A549 (cell line): ENCODE results near the gene CCDC137. TPM values are rescaled to one million over a fixed set of nuclear protein-coding genes. Genes with fewer than 3 reads are reported as not detected.

Experiments used
- BCL3 ChIP-seq: fragments of >200 bp; sonication (Bioruptor Twin); formaldehyde crosslinking; IDR thresholded peaks from 3 replicates; pipeline ENCODE4 v1.6.1; 2016
- CBX2 ChIP-seq: fragments of 200-600 bp; sonication (generic); IDR thresholded peaks from 2 replicates; pipeline ENCODE4 v1.6.1; 2016; ENCODE audit warnings: low read depth, mild to moderate bottlenecking, borderline replicate concordance
- CBX8 ChIP-seq: fragments of 200-600 bp; sonication (generic); IDR thresholded peaks from 2 replicates; pipeline ENCODE4 v1.6.1; 2016
- CHD4 ChIP-seq: fragments of 200-600 bp; sonication (generic); IDR thresholded peaks from 2 replicates; pipeline ENCODE4 v1.6.1; 2016; ENCODE audit warnings: antibody characterized with exemption, mild to moderate bottlenecking, borderline replicate concordance
- ELK1 ChIP-seq: fragments of 150-350 bp; IDR thresholded peaks from 2 replicates; pipeline ENCODE4 v1.6.1; 2014; ENCODE audit warnings: low read depth, mild to moderate bottlenecking, low read length
- ESRRA ChIP-seq: fragments of 150-350 bp; IDR thresholded peaks from 2 replicates; pipeline ENCODE4 v1.6.1; 2014; ENCODE audit warnings: mild to moderate bottlenecking, low read length, borderline replicate concordance
- FOSB ChIP-seq: fragments of 250-450 bp; sonication (Bioruptor Pico); IDR thresholded peaks from 2 replicates; pipeline ENCODE4 v1.5.0; 2020; ENCODE audit warnings: mild to moderate bottlenecking, moderate library complexity
- FOXS1 ChIP-seq: fragments of 250-450 bp; sonication (Bioruptor Pico); IDR thresholded peaks from 2 replicates; pipeline ENCODE4 v1.5.0; 2020; ENCODE audit warnings: mild to moderate bottlenecking, moderate library complexity
- GATA3 ChIP-seq: IDR thresholded peaks from 2 replicates; pipeline ENCODE4 v1.6.1; 2012; ENCODE audit warnings: borderline replicate concordance
- HDAC2 ChIP-seq: fragments of 200-600 bp; sonication (generic); IDR thresholded peaks from 2 replicates; pipeline ENCODE4 v1.6.1; 2016
- HOXB13 ChIP-seq: fragments of 250-450 bp; sonication (Bioruptor Pico); IDR thresholded peaks from 2 replicates; pipeline ENCODE4 v1.5.0; 2020; ENCODE audit warnings: low read depth, mild to moderate bottlenecking, moderate library complexity
- JUN ChIP-seq, 2 experiments: fragments of >200 bp; sonication (Bioruptor Twin); formaldehyde crosslinking; IDR thresholded peaks; 2 replicates in 1 of 2; 3 replicates in 1 of 2; pipeline ENCODE4 v1.6.1; 2016 to 2017
- KDM1A ChIP-seq: fragments of 200-600 bp; sonication (generic); IDR thresholded peaks from 2 replicates; pipeline ENCODE4 v1.6.1; 2016; ENCODE audit warnings: low read depth, mild to moderate bottlenecking
- KDM5A ChIP-seq: fragments of 200-600 bp; sonication (generic); IDR thresholded peaks from 2 replicates; pipeline ENCODE4 v1.6.1; 2016; ENCODE audit warnings: antibody characterized with exemption, mild to moderate bottlenecking
- MAZ ChIP-seq: fragments of 150-350 bp; IDR thresholded peaks from 2 replicates; pipeline ENCODE4 v1.6.1; 2014; ENCODE audit warnings: antibody characterized with exemption, low read depth, low read length, borderline replicate concordance
- MYC ChIP-seq: IDR thresholded peaks from 2 replicates; pipeline ENCODE4 v1.6.1; 2012; ENCODE audit warnings: mild to moderate bottlenecking, inconsistent platforms, low read length, improper control_type of control experiment, borderline replicate concordance
- PHF8 ChIP-seq: fragments of 200-600 bp; sonication (generic); IDR thresholded peaks from 2 replicates; pipeline ENCODE4 v1.6.1; 2016; ENCODE audit warnings: low read depth, mild to moderate bottlenecking, antibody characterized with exemption, moderate library complexity, borderline replicate concordance
- POLR2A ChIP-seq: IDR thresholded peaks from 2 replicates; pipeline ENCODE4 v1.6.1; 2012; ENCODE audit warnings: mild to moderate bottlenecking, low read length
- POLR2AphosphoS2 ChIP-seq: conservative IDR thresholded peaks from 2 replicates; pipeline ENCODE4 v1.6.1; 2012; ENCODE audit warnings: low read length, improper control_type of control experiment, inconsistent platforms
- RAD21 ChIP-seq, 2 experiments: fragments of >200 bp in 1 of 2; sonication (Bioruptor Twin) in 1 of 2; formaldehyde crosslinking in 1 of 2; IDR thresholded peaks in 1 of 2; conservative IDR thresholded peaks in 1 of 2; 2 replicates in 1 of 2; 3 replicates in 1 of 2; pipeline ENCODE4 v1.6.1; 2012 to 2018; ENCODE audit warnings: inconsistent platforms in 1 of 2
- RARB ChIP-seq: fragments of 250-450 bp; sonication (Bioruptor Pico); IDR thresholded peaks from 2 replicates; pipeline ENCODE4 v1.8.0; 2021; ENCODE audit warnings: mild to moderate bottlenecking, moderate library complexity
- RCOR1 ChIP-seq: fragments of 150-350 bp; IDR thresholded peaks from 2 replicates; pipeline ENCODE4 v1.6.1; 2014; ENCODE audit warnings: antibody characterized with exemption, low read length, low read depth
- SMC3 ChIP-seq: fragments of >200 bp; sonication (Bioruptor Twin); formaldehyde crosslinking; IDR thresholded peaks from 3 replicates; pipeline ENCODE4 v1.6.1; 2018; ENCODE audit warnings: inconsistent platforms
- TFCP2L1 ChIP-seq: fragments of 250-450 bp; sonication (Bioruptor Pico); IDR thresholded peaks from 2 replicates; pipeline ENCODE4 v1.5.0; 2021; ENCODE audit warnings: mild to moderate bottlenecking
- polyA plus RNA-seq, 4 experiments: library from polyadenylated mRNA; depleted of rRNA in 3 of 4; stranded (reverse); fragments of >200 nt; fragmentation: RNase III in 1 of 4; extraction: RNeasy Plus Mini Kit Qiagen cat#74134 plus additional on column Dnase treatment in 1 of 4; gene quantifications; 2 replicates in 3 of 4; 3 replicates in 1 of 4; pipeline ENCODE4 v1.2.3, GENCODE V29; 2011 to 2017
- TF ChIP-seq, protein P1 (sequence below): IDR thresholded peaks from 2 replicates; pipeline ENCODE4 v1.6.1; 2012
- TF ChIP-seq, protein P2 (sequence below): fragments of 450-650 bp; IDR thresholded peaks from 2 replicates; pipeline ENCODE4 v1.6.1; 2014; ENCODE audit warnings: antibody characterized with exemption
- TF ChIP-seq, protein P3 (sequence below): fragments of 200-600 bp; sonication (generic); IDR thresholded peaks from 2 replicates; pipeline ENCODE4 v1.6.1; 2016; ENCODE audit warnings: antibody characterized with exemption, mild to moderate bottlenecking, moderate library complexity
- TF ChIP-seq, protein P4 (sequence below): fragments of >200 bp; sonication (Bioruptor Twin); formaldehyde crosslinking; IDR thresholded peaks from 2 replicates; pipeline ENCODE4 v1.6.1; 2016

The CCDC137 gene
- polyA plus RNA-seq, 2 of the 4 experiments (the other 2 are of a cell fraction): 22.6 to 55.0 TPM

GRCh38 chr17:81702934-81703746, 36.6 kb downstream of the CCDC137 start, which contains the start of gene MRPL12 (continued):
- no peak for TF ChIP-seq ELK1
- TF ChIP-seq RCOR1: no peak
- no peak for TF ChIP-seq HOXB13 (CRISPR knock-in tag)
- TF ChIP-seq JUN (IDR thresholded peaks at IDR 0.05): peak; percentile 73 to 98; a peak in 4 of 5 replicates
- TF ChIP-seq TFCP2L1 (CRISPR knock-in tag): 0 out of 2 replicates have a peak, but pooled peaks have one; percentile 26
- TF ChIP-seq, protein P1, sequence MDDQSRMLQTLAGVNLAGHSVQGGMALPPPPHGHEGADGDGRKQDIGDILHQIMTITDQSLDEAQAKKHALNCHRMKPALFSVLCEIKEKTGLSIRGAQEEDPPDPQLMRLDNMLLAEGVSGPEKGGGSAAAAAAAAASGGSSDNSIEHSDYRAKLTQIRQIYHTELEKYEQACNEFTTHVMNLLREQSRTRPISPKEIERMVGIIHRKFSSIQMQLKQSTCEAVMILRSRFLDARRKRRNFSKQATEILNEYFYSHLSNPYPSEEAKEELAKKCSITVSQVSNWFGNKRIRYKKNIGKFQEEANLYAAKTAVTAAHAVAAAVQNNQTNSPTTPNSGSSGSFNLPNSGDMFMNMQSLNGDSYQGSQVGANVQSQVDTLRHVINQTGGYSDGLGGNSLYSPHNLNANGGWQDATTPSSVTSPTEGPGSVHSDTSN: peak; percentile 82
- peak; percentile 78; the same call in 1 of the 2 replicates for TF ChIP-seq MYC
- TF ChIP-seq, protein P2, sequence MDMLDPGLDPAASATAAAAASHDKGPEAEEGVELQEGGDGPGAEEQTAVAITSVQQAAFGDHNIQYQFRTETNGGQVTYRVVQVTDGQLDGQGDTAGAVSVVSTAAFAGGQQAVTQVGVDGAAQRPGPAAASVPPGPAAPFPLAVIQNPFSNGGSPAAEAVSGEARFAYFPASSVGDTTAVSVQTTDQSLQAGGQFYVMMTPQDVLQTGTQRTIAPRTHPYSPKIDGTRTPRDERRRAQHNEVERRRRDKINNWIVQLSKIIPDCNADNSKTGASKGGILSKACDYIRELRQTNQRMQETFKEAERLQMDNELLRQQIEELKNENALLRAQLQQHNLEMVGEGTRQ: no peak
- TF ChIP-seq BCL3: peak; percentile 51; the same call in 2 of the 3 replicates
- TF ChIP-seq RARB (CRISPR knock-in tag): no peak
- peak; percentile 91 for TF ChIP-seq POLR2A
- TF ChIP-seq, protein P3, sequence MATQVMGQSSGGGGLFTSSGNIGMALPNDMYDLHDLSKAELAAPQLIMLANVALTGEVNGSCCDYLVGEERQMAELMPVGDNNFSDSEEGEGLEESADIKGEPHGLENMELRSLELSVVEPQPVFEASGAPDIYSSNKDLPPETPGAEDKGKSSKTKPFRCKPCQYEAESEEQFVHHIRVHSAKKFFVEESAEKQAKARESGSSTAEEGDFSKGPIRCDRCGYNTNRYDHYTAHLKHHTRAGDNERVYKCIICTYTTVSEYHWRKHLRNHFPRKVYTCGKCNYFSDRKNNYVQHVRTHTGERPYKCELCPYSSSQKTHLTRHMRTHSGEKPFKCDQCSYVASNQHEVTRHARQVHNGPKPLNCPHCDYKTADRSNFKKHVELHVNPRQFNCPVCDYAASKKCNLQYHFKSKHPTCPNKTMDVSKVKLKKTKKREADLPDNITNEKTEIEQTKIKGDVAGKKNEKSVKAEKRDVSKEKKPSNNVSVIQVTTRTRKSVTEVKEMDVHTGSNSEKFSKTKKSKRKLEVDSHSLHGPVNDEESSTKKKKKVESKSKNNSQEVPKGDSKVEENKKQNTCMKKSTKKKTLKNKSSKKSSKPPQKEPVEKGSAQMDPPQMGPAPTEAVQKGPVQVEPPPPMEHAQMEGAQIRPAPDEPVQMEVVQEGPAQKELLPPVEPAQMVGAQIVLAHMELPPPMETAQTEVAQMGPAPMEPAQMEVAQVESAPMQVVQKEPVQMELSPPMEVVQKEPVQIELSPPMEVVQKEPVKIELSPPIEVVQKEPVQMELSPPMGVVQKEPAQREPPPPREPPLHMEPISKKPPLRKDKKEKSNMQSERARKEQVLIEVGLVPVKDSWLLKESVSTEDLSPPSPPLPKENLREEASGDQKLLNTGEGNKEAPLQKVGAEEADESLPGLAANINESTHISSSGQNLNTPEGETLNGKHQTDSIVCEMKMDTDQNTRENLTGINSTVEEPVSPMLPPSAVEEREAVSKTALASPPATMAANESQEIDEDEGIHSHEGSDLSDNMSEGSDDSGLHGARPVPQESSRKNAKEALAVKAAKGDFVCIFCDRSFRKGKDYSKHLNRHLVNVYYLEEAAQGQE: peak; percentile 83
- TF ChIP-seq FOSB (CRISPR knock-in tag): no peak
- TF ChIP-seq CBX8: no peak
- peak; percentile 64 for TF ChIP-seq GATA3
- TF ChIP-seq CHD4: no peak
- no peak for TF ChIP-seq HDAC2
- no peak for TF ChIP-seq POLR2AphosphoS2
- TF ChIP-seq, protein P4, sequence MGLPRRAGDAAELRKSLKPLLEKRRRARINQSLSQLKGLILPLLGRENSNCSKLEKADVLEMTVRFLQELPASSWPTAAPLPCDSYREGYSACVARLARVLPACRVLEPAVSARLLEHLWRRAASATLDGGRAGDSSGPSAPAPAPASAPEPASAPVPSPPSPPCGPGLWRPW: no peak
- TF ChIP-seq SMC3: 0 out of 3 replicates have a peak, but pooled peaks have one; percentile 11
- TF ChIP-seq MAZ: no peak
- no peak for TF ChIP-seq CBX2
- no peak for TF ChIP-seq RAD21 (conservative IDR thresholded peaks at IDR 0.05 in 1 of 2, IDR thresholded peaks at IDR 0.05 in 1 of 2)
- peak; percentile 55 for TF ChIP-seq KDM5A
- TF ChIP-seq FOXS1: 0 out of 2 replicates have a peak, but pooled peaks have one; percentile 17
- TF ChIP-seq PHF8: peak; percentile 82
- TF ChIP-seq ESRRA: peak; percentile 30; the same call in 1 of the 2 replicates
- no peak for TF ChIP-seq KDM1A
